SU-DHL-6 (cell line): ENCODE measurements around the gene MBD4.

Source experiments
- H2AFZ ChIP-seq: fragments of 200-600 bp; sonication (generic); 2 replicates; pipeline ENCODE4 v1.6.1; 2014; ENCODE audit warnings: low read depth, mild to moderate bottlenecking, moderate library complexity, mixed read lengths, antibody characterized with exemption, low read length; ENCODE audit not compliant: severe bottlenecking
- H3F3A ChIP-seq: fragments of 200-600 bp; shearing (Covaris generic); 2 replicates; pipeline ENCODE4 v1.6.0; 2016; ENCODE audit warnings: antibody characterized with exemption, mild to moderate bottlenecking; ENCODE audit not compliant: insufficient read depth
- H3K27ac ChIP-seq: fragments of 200-600 bp; sonication (generic); 2 replicates; pipeline ENCODE4 v1.5.1; 2016; ENCODE audit warnings: low read depth, mild to moderate bottlenecking, low read length, moderate library complexity, mixed read lengths
- H3K27me3 ChIP-seq: fragments of 200-600 bp; sonication (generic), shearing (Covaris generic); 2 replicates; pipeline ENCODE4 v1.6.0; 2014; ENCODE audit warnings: mild to moderate bottlenecking, low read length
- H3K36me3 ChIP-seq: fragments of 200-600 bp; sonication (generic); 2 replicates; pipeline ENCODE4 v1.6.1; 2014; ENCODE audit warnings: mild to moderate bottlenecking, low read length, mixed read lengths
- H3K4me2 ChIP-seq: fragments of 300-600, 200-600 bp; shearing (Covaris generic), sonication (generic); 2 replicates; pipeline ENCODE4 v1.6.0; 2014; ENCODE audit warnings: low read length, low read depth, mild to moderate bottlenecking; ENCODE audit not compliant: poor library complexity, severe bottlenecking
- H3K4me3 ChIP-seq: fragments of 200-600 bp; sonication (generic); 2 replicates; pipeline ENCODE4 v1.5.1; 2014; ENCODE audit warnings: antibody characterized with exemption, low read length, mild to moderate bottlenecking, mixed read lengths; ENCODE audit not compliant: insufficient read depth, poor library complexity, severe bottlenecking
- H3K79me2 ChIP-seq: fragments of 200-600 bp; sonication (generic); 2 replicates; pipeline ENCODE4 v1.6.1; 2014; ENCODE audit warnings: mild to moderate bottlenecking, low read length, moderate library complexity; ENCODE audit not compliant: insufficient read depth
- H3K9ac ChIP-seq: fragments of 200-600 bp; sonication (generic); 2 replicates; pipeline ENCODE4 v1.7.0; 2014; ENCODE audit warnings: mild to moderate bottlenecking, low read length
- H3K9me2 ChIP-seq: fragments of 200-600 bp; sonication (generic); replicated peaks from 2 replicates; pipeline ENCODE4 v1.6.1; 2014; ENCODE audit warnings: low read length; ENCODE audit not compliant: insufficient read depth
- H3K9me3 ChIP-seq: fragments of 200-600 bp; sonication (generic); 2 replicates; pipeline ENCODE4 v1.6.1; 2014; ENCODE audit warnings: low read length, mixed read lengths; ENCODE audit not compliant: insufficient read depth
- H4K20me1 ChIP-seq: fragments of 200-600 bp; sonication (generic); 2 replicates; pipeline ENCODE4 v1.6.1; 2014; ENCODE audit warnings: low read depth, mild to moderate bottlenecking, antibody characterized with exemption, low read length, moderate library complexity, mixed read lengths
- CTCF ChIP-seq: fragments of 200-600 bp; sonication (generic); IDR thresholded peaks from one replicate; pipeline ENCODE4 v1.5.1; 2017; ENCODE audit warnings: antibody characterized with exemption, mild to moderate bottlenecking, low read length, moderate library complexity; ENCODE audit not compliant: insufficient read depth, poor library complexity, severe bottlenecking
- EZH2phosphoT487 ChIP-seq: fragments of 200-600 bp; sonication (generic), shearing (Covaris generic); conservative IDR thresholded peaks from 2 replicates; pipeline ENCODE4 v1.6.1; 2018; ENCODE audit warnings: mild to moderate bottlenecking, antibody characterized with exemption, low read length, moderate library complexity, mixed read lengths

The MBD4 gene

DNA sequence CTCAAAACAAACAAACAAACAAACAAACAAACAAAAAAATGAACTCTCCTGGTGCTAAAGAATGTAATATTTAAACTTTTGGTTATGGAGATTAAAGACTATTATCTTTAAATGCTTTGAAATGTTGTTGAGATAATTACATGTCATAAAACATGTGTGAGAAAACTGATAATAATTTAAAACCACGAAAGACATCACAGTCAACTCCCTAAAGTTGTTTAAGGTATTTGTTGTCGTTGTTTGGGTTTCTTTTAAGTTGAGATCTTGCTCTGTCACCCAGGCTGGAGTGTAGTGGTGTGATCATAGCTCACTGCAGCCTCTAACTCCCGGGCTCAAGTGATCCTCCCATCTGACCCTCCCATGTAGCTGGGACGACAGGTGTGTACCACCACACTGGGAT lies 23.3 kb downstream of the MBD4 start:
- no peak overlapping the region for H3K27ac ChIP-seq
- H3K79me2 ChIP-seq, result no peaks in the 10 kb centered on the region
- no peaks in the 10 kb centered on the region for H3K9me3 ChIP-seq
- H3K36me3 ChIP-seq, result no peaks in the 10 kb centered on the region
- no peaks in the 10 kb centered on the region for H3K27me3 ChIP-seq
- no peak for TF ChIP-seq CTCF
- TF ChIP-seq EZH2phosphoT487, result no peak
- no peak overlapping the region for H2AFZ ChIP-seq
- H4K20me1 ChIP-seq, result no peaks in the 10 kb centered on the region
- H3K4me2 ChIP-seq, result no peak overlapping the region
- no peak overlapping the region for H3K9ac ChIP-seq
- no peaks in the 10 kb centered on the region for H3K9me2 ChIP-seq
- H3K4me3 ChIP-seq, result no peak overlapping the region
- no peaks in the 10 kb centered on the region for H3F3A ChIP-seq

DNA sequence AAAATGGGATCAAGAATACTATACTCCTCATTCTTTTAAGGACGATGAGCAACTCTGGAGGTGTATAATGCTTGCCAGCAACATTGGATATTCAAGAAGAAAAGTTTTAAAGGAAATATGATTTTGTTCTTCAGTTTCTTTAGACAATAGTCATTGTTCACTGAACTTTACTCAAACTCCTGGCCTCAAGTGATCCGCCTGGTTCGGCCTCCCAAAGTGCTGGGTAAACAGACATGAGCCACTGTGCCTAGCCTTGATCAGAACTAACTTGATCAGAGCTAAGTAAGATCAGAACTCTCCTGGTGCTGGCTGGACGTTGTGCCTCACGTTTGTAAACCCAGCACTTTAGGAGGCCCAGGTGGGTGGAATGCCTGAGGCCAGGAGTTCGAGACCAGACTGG lies 23.9 kb downstream of the MBD4 start:
- Histone ChIP-seq H3K79me2 (no peaks in the 10 kb centered on the region), H3K27ac (no peak overlapping the region), H2AFZ (no peak overlapping the region), H3K27me3 (no peaks in the 10 kb centered on the region), H3F3A (no peaks in the 10 kb centered on the region), H3K36me3 (no peaks in the 10 kb centered on the region), H3K9ac (no peak overlapping the region), H3K4me3 (no peak overlapping the region), H3K4me2 (no peak overlapping the region), H3K9me3 (no peaks in the 10 kb centered on the region), H4K20me1 (no peaks in the 10 kb centered on the region), H3K9me2 (no peaks in the 10 kb centered on the region)
- TF ChIP-seq EZH2phosphoT487 (no peak), CTCF (no peak)

DNA sequence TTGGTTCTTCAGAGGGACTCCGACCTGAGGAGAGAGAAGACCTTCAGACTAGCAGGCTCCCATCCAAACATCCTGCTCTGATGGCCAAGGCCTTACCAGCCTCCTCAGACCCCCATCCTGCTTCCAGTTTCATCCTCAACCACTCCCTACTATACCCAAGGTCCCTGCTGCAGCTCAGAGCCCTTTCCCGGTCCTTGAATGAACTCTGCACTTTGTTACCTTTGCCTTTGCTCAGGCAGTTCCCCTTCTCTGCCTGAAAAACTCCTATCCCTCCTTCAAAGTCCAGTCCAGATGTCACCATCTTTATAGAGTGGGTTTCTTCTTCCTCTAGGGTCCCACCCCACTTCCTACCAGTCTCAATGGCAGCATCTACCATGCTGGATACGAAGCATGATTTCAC lies 24.4 kb downstream of the MBD4 start:
- Histone ChIP-seq H3K36me3 (no peaks in the 10 kb centered on the region), H3K4me3 (no peak overlapping the region), H3K4me2 (no peak overlapping the region), H3K79me2 (no peaks in the 10 kb centered on the region), H2AFZ (no peak overlapping the region), H3K9ac (no peak overlapping the region), H3K27me3 (no peaks in the 10 kb centered on the region), H3K9me2 (no peaks in the 10 kb centered on the region), H3K27ac (no peak overlapping the region), H3K9me3 (no peaks in the 10 kb centered on the region), H3F3A (no peaks in the 10 kb centered on the region), H4K20me1 (no peaks in the 10 kb centered on the region)
- TF ChIP-seq CTCF (no peak), EZH2phosphoT487 (no peak)
